Raji (cell line): Measurements from ENCODE around the gene WDR48.

Source experiments
- POLR2A ChIP-seq: IDR thresholded peaks from 2 replicates; pipeline ENCODE4 v1.6.1; 2011; ENCODE audit warnings: low read depth, low read length, control low read depth; ENCODE audit not compliant: insufficient read depth

Gene WDR48

DNA sequence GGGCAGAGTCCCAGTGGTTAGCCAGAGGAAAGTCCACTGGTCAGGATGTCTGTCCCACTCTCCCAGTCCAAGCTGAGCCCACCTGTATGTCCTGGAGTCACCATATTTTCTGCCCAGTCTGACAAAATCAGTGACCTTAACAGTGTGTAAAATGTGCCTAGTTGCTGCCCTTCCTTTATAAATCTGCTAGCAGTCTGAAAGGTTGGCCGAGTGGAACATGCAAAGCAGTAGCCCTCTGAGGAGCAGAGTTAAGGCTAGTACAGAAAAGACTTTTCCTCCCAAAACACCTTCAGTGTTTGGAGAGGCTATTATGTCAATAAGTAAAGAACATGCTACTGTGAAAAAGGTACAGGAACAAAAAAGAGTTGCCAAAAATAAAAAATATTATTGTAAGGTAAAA is 71.0 kb downstream of the WDR48 start:
- peak; percentile 39; the same call in 1 of the 2 replicates for TF ChIP-seq POLR2A

DNA sequence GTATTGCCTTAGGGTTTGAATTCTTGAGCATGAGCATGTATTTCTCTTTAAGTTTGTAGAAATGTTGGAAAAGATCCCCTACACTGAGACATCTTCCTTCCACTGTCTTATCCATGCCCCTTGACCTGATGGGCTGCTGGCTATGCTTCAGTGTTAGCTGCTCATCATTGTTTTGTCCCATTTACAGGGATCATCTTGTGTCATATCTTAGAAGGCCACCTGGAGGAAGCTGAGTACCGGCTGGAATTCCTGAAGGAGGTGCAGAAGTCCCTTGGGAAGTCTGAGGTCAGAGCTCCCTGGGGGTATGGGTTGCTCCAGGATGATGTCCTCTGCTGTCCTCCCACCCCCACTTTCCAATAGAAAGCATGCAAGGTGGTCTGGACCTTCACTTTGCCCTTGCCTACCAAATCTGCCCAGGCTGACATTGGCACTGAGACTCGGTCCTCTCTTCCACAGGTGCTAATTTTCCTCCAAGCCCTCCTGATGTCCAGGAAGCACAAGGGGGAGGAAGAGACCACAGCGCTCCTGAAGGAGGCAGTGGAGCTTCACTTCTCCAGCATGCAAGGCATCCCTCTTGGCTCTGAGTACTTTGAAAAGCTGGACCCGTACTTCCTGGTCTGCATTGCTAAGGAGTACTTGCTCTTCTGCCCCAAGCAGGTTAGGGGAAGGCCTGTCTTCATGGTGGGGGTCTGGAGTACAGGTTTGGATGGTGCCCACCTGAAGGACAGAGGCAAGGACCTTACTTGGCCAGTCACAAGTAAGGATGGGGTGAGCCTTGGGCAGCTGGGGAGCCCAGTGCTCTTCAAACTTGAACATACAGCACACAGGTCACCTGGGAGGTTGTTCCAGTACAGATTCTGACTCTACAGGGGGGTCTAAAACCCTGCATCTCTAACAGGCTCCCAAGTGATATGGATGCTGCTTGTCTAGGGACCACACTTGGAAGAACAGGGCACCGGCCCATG is 73.3 kb downstream of the WDR48 start:
- TF ChIP-seq POLR2A, result no peak

DNA sequence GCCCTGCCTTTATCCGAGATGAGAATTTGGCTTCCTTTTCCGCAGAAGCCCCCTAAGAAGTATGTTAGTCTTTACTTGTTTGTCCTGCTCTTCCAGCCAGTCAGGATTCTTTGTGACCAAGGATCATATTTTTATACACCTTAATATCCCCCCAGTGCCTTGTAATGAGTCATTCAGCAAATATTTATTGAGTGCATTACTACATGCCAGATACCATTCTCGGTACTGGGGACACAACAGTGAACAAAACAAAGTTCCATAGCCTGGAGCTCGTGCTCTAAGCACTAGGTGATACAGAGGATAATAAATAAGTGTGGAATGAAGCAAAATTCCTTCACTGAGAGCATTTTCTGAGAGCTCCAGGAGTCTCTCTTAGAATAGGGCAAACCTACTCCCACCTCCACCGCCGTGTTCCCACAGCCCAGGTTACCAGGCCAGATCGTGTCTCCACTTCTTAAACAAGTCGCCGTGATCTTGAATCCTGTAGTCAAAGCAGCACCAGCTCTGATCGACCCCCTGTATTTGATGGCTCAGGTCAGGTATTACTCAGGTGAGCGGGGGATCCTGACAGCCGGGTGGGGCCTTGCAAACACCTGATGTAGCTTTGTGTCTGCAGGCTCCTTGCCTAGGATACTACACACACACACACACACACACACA is 74.2 kb downstream of the WDR48 start:
- no peak for TF ChIP-seq POLR2A

DNA sequence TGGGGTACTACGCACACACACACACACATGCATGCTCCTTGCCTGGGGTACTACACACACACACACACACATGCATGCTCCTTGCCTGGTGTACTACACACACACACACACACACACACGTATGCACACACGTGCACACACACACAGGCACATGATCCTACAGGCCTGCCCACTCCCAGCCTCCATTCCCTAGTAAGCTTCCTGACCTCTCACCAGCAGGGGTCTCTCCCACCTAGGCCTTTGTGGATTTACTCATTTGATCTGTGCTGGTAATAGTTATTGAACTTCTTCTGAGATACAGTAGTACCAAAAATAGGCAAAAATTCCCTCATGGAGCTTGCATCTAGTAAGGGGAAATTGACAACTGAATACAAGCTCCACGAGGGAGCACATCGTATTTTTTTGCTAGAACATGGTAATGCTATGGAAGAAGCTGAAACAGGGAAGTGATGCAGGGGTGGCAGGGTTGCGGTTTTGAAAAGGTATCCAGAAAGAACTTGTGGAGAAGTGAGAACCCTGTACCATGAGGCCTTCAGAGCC is 74.8 kb downstream of the WDR48 start:
- TF ChIP-seq POLR2A, result no peak

DNA sequence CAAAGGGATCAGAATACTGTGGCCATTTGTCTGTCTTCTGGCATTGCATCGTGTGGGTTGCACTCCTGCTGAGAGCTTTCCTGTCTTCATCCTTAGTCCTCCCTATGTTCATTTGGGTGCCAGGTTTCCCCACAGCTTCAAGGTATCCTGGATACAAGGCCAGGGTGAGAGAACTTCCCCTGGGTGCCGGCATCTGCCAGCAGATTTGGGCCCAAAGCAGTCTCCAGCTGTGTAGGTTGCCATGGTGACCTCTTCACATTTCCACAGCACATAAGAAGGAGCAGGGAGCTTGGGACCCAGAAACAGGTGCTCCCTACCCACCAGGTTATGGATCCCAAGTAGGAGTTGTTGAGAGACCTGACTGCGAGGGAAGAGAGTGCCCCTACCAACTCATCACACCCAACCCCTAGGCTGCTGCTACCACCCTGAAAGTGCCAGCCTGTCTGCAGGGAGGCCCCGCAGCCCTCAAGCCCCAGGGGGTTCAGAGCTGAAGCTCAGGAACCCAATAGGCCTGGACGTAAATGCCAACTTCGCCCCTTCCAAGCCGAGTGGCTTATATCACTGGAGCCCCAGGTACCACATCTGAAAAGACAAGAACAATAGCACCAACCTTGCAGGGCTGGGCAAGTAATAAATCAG is 75.6 kb downstream of the WDR48 start:
- TF ChIP-seq POLR2A, result no peak

DNA sequence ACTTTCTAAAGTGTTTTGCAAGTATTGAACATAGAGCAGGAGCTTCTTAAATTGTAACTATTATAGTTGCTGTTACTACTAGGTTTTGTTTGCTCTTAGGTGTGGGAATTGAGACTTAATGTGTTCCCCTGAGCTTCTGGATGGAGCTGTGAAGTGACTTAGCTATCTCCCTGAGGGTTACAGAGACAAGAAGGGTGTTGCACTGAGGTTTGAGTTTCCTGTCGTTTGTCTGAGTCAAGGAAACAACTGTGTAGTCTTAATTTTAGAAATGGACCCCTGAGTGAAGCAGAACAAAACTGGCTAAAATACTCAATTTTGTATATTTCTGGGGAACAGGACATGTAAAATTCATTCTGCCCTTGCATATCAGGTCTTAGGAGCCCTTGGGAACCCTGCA is 76.1 kb downstream of the WDR48 start:
- TF ChIP-seq POLR2A, result no peak

DNA sequence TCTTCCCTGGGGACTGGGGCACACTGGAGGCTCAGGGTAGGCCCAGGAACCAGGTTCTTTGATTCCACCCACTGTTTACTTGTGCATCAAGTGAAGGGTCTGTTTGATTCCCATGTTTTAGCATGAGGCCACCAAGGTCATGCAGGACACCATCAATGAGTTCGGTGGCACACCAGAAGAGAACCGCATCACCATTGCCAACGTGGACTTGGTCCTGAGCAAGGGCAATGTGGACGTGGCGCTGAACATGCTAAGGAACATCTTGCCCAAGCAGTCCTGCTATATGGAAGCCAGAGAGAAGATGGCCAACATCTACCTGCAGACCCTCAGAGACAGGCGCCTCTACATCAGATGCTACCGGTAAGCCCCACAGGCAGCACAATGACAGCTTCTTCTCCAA is 77.1 kb downstream of the WDR48 start:
- no peak for TF ChIP-seq POLR2A

DNA sequence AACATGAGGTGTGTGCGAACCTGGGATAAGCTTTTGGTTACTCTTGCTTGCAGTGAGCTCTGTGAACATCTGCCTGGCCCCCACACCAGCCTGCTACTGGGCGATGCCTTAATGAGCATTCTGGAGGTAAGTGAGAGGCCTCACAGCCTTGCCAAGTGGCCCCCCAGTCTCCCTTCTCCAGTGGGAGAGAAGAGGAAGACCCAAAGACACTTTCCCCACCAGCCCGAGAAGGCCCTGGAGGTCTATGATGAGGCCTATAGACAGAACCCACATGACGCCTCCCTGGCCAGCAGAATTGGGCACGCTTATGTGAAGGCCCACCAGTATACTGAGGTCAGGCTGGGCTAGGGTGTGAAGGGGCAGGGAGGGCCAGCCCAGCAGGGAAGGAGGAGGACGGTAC is 78.2 kb downstream of the WDR48 start:
- no peak for TF ChIP-seq POLR2A

DNA sequence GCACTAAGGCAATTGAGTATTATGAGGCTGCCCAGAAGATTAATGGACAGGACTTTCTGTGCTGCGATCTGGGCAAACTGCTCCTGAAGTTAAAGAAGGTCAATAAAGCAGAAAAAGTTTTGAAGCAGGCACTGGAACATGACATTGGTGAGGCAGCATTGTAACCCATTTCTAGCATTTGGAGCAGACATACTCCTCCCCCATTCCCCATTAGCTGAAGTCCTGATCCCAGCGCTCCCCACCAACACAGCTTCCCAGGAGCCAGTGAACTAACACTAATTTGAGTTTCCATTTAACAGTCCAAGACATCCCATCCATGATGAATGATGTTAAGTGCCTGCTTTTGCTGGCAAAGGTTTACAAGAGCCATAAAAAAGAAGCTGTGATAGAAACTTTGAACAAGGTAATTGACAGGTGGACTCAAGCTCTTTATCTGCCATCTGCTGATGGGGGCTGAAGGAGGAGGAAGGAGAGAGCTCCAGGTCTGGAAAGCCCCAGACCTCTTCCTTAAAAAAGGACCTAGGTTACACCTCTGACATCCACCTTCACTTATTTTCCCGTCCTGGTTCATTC is 79.0 kb downstream of the WDR48 start:
- TF ChIP-seq POLR2A, result no peak

DNA sequence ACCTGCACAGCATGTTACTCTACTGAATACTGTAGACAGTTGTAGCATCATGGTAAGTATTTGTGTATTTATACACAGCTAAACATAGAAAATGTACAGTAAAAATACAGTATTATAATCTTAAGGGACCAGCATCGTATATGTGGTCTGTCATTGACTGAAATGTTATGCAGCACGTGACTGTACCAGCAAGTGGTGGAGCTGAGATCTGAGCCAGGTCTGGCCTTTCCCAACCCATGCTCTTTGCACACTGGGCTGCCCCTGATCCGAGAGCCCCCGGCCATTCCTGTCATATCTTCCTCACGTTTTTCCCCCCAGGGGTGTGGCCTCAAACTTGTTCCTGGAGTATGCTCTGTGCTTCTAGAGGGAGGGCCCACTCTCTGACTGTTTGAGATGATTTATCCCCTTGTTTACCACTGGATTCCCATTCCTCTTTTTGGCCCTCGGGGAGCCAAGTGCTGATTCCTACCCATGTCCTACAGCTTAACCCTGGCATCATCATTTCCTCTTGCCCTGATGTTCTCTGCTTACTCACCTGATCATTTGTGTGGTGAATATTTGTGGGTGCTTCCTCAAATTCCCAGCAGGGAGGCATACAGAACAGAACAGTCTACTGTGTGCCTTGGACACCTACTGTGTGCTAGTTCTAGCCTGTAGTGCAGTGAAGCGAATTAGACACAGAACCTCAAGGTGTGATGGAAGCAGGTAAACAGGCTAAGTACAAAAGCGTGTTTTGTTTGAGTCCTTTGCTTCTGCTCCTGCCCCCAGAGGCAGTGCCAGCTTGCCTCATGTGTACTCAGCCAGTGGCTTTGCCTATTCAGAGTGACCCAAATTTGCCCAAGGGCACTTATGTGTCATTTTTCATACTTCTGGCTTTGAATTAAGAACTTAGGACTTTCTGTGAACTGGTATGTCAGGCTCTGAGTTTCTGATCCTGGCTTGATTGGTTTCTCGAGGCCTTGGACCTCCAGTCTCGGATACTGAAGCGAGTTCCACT is 80.6 kb downstream of the WDR48 start:
- TF ChIP-seq POLR2A, result no peak

DNA sequence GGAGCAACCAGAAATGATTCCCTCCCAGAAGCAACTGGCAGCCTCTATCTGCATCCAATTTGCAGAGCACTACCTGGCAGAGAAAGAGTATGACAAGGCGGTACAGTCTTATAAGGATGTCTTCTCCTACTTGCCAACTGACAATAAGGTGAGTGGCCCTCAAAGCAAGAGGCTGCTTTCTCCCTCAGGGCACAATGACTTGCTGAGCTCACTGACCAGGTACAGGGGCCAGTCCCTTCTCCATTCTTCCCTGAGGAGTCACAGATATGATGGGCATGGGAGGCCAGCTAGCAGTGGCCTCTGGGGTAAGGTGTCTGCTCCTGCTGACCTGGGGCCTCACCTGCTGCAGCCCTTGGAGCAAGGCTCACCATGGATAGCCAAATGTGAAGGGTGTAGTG is 81.3 kb downstream of the WDR48 start:
- TF ChIP-seq POLR2A, result no peak

DNA sequence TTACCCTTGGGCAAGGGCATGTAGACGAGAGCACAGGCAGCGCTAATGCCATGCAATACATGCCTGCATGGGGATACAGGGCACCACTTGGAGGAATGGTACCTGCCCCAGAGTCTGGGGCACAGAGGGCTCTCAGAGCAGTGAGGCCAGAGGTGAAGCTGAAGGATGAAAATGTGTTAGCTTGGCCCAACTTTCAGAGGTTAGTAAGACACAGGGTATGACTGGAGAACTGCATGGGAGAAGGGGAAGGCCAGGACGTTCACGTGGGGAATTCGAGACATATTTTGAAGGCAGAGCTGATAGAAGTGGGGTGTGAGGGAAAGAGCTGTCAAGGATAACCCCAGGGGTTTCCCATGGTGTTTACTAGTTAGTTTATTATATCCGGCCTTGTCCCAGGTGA is 82.0 kb downstream of the WDR48 start:
- TF ChIP-seq POLR2A, result no peak

DNA sequence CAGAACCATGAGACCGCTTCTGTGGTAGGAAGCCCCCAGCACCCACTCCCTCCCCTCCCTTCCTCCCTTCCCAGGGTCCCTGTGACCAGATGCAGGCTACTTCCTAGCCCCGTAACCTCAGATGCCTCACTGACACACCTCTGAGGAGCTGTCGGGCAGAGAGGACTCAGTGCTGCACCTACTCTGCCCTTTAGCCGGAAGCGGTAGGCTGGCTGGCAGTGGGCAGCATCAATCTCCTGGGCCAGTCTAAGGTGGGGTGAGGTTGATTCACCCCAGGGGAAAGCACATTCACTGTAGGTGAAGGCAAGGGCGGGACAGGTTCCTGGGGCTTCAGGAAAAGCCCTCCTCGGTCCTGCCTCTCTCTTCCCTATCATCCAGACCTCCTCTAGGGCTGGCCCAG is 82.5 kb downstream of the WDR48 start:
- TF ChIP-seq POLR2A, result no peak
